ENCODE data around the gene STOML2.
A peak's percentile ranks its signal among the peaks of the same experiment; 100 is the strongest.
"Not testable (repeated sequence)": the region's sequence is repeated elsewhere in the genome, so short reads cannot be mapped to it uniquely, and the experiment has no call there.

STOML2 gene

GRCh38 chr9:35102769-35103659, at the start of gene STOML2:
STOML2 (minus strand) TSS chr9:35103131; CDS start chr9:35103094, 37 bp downstream.
- peak; percentile 92 for DNase-seq

GRCh38 chr9:35147941-35148563, 45.1 kb upstream of the STOML2 start:
- not testable (repeated sequence) for DNase-seq

- no peak for DNase-seq
These were observed 39.1 kb upstream of the STOML2 start for GRCh38 chr9:35142037-35142436.

- DNase-seq, result no peak
These were observed 37.2 kb upstream of the STOML2 start for GRCh38 chr9:35140093-35140492.

GRCh38 chr9:35136866-35137265, 33.9 kb upstream of the STOML2 start:
- DNase-seq, result no peak

GRCh38 chr9:35135988-35136387, 33.1 kb upstream of the STOML2 start:
- no peak for DNase-seq

GRCh38 chr9:35134920-35135319, 32.0 kb upstream of the STOML2 start:
- DNase-seq, result no peak

- peak; percentile 95 for DNase-seq
These were observed 14.1 kb upstream of the STOML2 start for GRCh38 chr9:35116898-35117551.

GRCh38 chr9:35116539-35116897, 13.6 kb upstream of the STOML2 start:
- no peak for DNase-seq

GRCh38 chr9:35115680-35116538, 13.0 kb upstream of the STOML2 start, which contains the start of gene ATOSB:
ATOSB (minus strand) TSS chr9:35115862; CDS start chr9:35108274, 7,588 bp downstream.
- DNase-seq, result peak; percentile 99

GRCh38 chr9:35114840-35115628, 12.1 kb upstream of the STOML2 start:
- DNase-seq, result peak; percentile 3

- peak; percentile 94 for DNase-seq
These were observed 11.3 kb upstream of the STOML2 start for GRCh38 chr9:35114113-35114839.

GRCh38 chr9:35112257-35113020, 9.5 kb upstream of the STOML2 start:
- DNase-seq, result no peak

- peak; percentile 96 for DNase-seq
These were observed 8.3 kb upstream of the STOML2 start for GRCh38 chr9:35111001-35111933.

- peak; percentile 75 for DNase-seq
These were observed 7.4 kb upstream of the STOML2 start for GRCh38 chr9:35110327-35110761.

- no peak for DNase-seq
These were observed 6.1 kb upstream of the STOML2 start for GRCh38 chr9:35108946-35109575.

- DNase-seq, result no peak
These were observed 5.5 kb upstream of the STOML2 start for GRCh38 chr9:35108461-35108860.
